Left hindlimb (tissue), 1 donor: ENCODE measurements around the gene KRT8.
A peak's percentile ranks its signal among the peaks of the same experiment; 100 is the strongest.
"Not testable (repeated sequence)": the region's sequence is repeated elsewhere in the genome, so short reads cannot be mapped to it uniquely, and the experiment has no call there.

Experiments used
- DNase-seq: peaks from one replicate; pipeline ENCODE4 v3.0.0-alpha.2; 2018

The KRT8 gene

GRCh38 chr12:52901715-52902541 lies 2.9 kb downstream of the KRT8 start:
- no peak for DNase-seq

GRCh38 chr12:52900896-52901714 lies 3.8 kb downstream of the KRT8 start:
- no peak for DNase-seq

- DNase-seq = no peak
These were observed 4.5 kb downstream of the KRT8 start for GRCh38 chr12:52900166-52900895.

GRCh38 chr12:52899338-52900035 lies 5.4 kb downstream of the KRT8 start:
- DNase-seq = no peak

GRCh38 chr12:52896190-52897100 lies 8.4 kb downstream of the KRT8 start:
- no peak for DNase-seq

- no peak for DNase-seq
These were observed 9.1 kb downstream of the KRT8 start for GRCh38 chr12:52895726-52896189.

DNA sequence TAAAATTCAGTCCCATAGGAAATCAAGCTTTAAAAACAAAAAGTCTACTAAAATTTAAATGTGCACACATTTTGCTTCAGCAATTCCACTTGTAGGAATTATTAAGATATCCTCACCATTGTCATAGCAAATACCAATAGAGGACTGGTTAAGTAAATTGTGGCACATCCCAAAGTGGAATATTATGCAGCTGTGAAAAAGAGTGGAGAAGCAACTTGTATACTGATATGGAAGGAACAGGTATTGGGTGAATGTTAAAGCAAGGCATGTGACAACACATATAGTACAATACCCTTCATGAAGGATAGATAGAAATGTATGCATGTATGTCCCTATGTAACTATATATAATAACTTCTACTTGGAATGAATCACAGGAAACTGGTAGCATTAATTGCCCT lies 11.9 kb downstream of the KRT8 start:
- no peak for DNase-seq

- no peak for DNase-seq
These were observed 12.5 kb downstream of the KRT8 start for GRCh38 chr12:52892207-52892852.

DNA sequence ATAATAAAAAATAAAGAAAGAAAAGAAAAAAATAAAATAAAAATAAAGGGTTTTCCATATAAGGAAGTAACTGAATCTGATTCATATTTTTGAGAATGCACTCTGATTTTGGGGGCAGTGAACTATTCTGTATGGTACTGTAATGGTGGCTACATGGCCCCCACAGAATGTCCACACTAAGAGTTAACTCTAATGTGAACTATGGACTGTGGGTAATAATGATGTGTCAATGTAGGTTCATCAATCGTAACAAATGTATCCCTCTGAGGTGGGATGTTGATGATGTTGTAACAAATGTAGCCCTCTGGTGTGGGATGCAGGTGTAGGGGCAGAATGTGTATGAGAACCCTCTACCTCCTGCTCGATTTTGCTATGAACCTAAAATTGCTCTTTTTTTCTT lies 13.8 kb downstream of the KRT8 start:
- no peak for DNase-seq

DNA sequence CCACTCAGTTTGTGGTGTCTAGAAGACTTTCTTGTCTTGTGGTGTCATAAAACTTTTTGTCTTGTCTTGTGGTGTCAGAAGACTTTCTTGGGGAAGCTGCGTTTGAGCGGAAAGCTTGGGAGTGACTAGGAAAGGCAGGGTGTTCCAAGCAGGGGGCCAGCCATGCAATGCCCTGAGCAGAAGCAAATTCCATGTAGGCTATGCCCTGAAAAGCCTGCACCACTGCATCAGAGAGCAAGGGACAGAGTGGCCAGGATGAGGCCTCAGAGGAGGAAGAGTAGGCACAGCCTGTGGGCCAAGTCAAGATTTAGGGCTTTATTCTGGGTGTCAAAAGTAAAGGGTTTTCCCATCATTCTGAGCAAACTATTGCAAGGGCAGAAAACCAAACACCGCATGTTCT lies 14.5 kb downstream of the KRT8 start:
- DNase-seq = no peak

DNA sequence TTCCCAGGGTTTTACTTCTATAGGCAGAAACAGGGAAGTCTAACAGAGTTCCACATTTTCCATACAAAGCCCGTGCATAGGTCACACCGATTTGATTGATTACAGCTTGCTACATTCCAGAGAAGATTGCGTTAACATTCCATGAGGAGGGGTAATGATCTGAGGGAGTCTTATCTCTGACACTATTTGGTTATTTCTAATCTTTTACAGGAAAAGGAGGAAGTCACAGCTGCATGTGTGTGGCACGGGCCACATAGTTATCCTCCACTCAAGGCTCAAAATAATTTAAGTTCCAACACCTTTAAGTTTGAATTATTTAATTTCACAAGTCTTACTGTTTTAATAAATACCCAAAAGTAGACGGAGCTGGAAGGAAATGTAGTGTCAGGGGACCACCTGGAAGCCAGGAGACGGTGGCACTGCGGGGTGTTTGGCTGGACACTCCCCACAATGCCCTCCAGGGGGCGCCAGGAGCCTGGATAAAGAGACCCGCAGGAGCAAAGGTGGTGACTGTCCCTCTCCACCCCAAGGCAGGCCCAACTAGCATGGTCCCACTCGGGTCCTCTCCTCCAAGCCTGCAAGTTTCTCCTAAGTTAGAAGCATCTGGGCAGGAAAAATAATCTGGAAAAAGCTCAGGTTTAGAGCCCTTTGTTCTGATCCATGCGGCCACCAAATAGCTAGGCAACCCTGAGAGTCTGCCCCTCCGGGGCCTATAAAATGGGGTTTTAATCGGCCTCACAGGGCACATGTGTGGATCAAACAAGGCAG lies 20.2 kb downstream of the KRT8 start:
- DNase-seq = peak; percentile 78

GRCh38 chr12:52880499-52880898 lies 24.4 kb downstream of the KRT8 start:
- not testable (repeated sequence) for DNase-seq

DNA sequence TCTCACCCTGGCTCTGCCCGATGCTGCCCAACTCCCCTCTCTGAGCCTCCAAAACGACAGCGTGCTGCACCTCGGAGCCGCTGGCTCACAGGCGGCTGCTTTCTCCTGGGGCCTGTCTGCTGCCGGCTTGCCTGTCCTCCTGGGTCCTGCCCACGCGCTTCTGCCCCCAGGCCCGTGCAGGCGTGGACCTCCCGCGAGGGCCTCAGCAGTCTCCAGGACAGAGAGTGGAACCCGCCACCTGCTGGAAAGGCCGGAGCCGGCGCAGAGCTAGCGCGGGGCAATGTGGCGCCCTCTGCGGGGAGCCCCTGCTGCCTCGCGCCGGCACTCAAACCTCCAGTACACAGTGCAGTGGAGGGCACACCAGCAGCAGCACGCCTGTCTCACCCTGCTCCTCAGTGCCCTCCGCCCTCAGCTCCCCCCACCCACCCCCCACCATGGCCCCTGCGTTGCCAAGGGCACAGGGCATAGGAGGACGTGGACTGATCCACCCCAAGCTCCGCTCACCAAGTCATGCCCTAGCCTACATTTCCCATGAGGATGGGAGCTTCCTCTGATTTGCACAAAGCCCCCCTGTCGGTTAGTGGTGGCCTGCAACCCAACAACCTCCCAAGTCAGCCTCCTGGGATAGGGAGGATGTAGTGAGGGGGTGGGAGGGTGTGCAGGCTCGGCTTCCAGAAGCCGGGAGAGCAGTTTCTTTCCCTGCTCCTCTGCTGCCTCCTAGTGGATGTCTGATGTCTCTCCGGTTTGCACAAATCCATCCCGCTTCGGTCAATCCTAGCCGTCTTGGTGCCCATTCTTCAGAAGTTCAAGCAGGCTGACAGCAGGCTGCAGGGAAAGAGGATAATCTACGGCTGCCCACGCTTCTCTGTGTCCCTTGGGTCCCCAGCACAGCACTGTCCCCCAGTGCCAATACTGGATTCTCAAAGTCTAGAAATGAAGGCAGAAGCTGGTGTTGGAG lies 25.2 kb downstream of the KRT8 start:
- DNase-seq = peak; percentile 83

GRCh38 chr12:52878507-52879393 lies 26.1 kb downstream of the KRT8 start:
- DNase-seq = no peak

DNA sequence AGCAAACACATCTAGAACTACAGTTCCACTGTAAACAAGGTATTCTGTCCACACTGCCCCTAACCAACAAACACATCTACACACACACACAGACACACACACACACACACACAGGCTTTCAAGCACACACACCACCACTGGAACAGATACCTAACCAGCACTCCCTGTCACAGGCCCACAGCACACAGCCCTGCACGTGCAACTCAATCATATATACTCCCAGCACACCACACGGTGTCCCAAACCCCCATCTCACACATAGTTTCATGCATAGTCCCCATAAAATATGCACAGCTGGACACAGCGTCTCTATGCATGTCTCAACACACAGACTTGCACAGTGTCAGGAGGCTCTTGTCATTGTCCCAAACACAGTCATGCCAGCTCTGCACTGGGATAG lies 27.6 kb downstream of the KRT8 start:
- no peak for DNase-seq

- DNase-seq = no peak
These were observed 28.5 kb downstream of the KRT8 start for GRCh38 chr12:52876372-52876771.

DNA sequence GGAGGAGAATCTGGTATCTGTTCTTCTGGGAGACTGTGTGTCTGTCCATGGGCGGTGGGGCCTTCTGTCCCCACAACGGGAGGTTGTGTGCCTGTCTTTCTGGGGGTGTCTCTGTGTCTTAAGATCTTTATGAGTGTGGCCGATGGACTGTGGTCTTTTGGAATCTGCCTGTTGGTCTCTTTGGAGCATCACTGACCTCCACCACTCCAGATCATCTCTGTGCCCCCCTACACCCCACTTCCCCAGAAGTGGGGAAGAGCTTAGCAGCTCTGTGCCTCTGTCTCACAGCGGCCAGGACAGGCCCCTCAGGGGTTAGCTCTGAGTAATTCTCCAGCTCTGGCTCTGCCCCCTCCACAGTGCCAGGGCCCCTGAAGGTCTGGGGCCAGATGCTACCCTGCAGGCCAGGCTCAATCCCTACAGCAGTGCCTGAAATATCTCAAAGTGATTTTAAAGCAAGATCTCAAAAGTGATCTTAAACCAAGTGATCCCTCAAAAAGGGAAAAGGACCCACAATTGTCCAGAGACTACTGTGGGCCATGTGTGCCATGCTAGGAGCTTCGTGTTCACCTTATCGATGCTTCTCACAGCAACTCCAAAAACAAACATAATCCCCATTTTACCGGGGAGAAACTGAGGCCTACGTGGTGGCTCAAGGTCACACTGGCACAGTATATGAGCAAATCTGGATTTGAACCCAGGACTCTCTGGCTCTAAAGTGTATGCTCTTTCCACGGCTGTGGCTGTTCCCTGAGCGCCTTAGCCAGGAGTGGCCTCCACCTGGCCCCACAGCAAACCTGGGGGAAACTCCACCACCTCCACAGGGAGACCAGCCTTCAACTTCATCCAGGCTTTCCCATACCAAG lies 30.1 kb downstream of the KRT8 start:
- DNase-seq = no peak
